Right cardiac atrium (tissue), 5 donors: ENCODE data around the gene IQGAP3. TPM values are rescaled to one million over a fixed set of nuclear protein-coding genes. Genes with fewer than 3 reads are reported as not detected.
A peak's percentile ranks its signal among the peaks of the same experiment; 100 is the strongest.
"Not testable (repeated sequence)": the region's sequence is repeated elsewhere in the genome, so short reads cannot be mapped to it uniquely, and the experiment has no call there.

ENCODE experiments used
- ATAC-seq, 2 donors: fragments of 200-7000 bp; cut with Tn5 transposase; one replicate each; pipeline versions ENCODE4 v1.8.0 to v1.9.1; 2020; ENCODE audit warnings: moderate library complexity in 2 of 2, mild to moderate bottlenecking in 1 of 2
- DNase-seq, 3 donors: peaks; one replicate each; pipeline ENCODE4 v3.0.0-alpha.2; 2020
- H3K27ac ChIP-seq: one replicate; pipeline ENCODE4 v1.5.1; 2013; ENCODE audit warnings: mild to moderate bottlenecking, low read length, control low read depth, moderate library complexity
- H3K27me3 ChIP-seq: one replicate; pipeline ENCODE4 v1.6.1; 2013; ENCODE audit not compliant: control insufficient read depth, insufficient read depth
- H3K4me1 ChIP-seq: one replicate; pipeline ENCODE4 v1.6.1; 2013; ENCODE audit warnings: low read length; ENCODE audit not compliant: control insufficient read depth, insufficient read depth
- H3K4me3 ChIP-seq: one replicate; pipeline ENCODE4 v1.5.1; 2013; ENCODE audit warnings: low read length, control low read depth
- H3K9me3 ChIP-seq: one replicate; pipeline ENCODE4 v1.6.1; 2013; ENCODE audit warnings: low read length; ENCODE audit not compliant: control insufficient read depth
- WGBS: extraction: QIAGEN DNeasy Blood & Tissue Kit; methylation state at CpG from one replicate; pipeline ENCODE4 v1.1.7; 2013; 5-methylcytosine and 5-hydroxymethylcytosine counted together
- intact Hi-C, 4 donors: fragments of 100-400 bp; cut with DNase I; formaldehyde crosslinking; loops; one replicate each; pipeline versions ENCODE4 v1.11.0 to v1.14.0; 2022 to 2023
- polyA plus RNA-seq: library from polyadenylated mRNA; stranded (reverse); fragments of 200-250 nt; gene quantifications from one replicate; pipeline ENCODE4 v1.2.3, GENCODE V29; 2013
- total RNA-seq, 4 donors: library from RNA; stranded (reverse); fragmentation: NEBNext Ultra II Directional; extraction: Animal tissue kit (Norgen Biotek cat#: 25700); gene quantifications; one replicate each; pipeline ENCODE4 v1.2.1, GENCODE V29; 2021
- donor health status: healthy with polysubstance abuse.
- donor health status: DM: no; HTN: yes; CAD: no.
- donor health status: DM: no; HTN: no; CAD: no.
- donor health status: DM: no; HTN: yes; CAD: no; lungs with severe emphysema.
- donor health status: DM: yes; HTN: yes; CAD: no.

The IQGAP3 gene
- total and polyA plus RNA-seq, 5 donors, result 0.06 to 0.86 (median 0.42) TPM

DNA sequence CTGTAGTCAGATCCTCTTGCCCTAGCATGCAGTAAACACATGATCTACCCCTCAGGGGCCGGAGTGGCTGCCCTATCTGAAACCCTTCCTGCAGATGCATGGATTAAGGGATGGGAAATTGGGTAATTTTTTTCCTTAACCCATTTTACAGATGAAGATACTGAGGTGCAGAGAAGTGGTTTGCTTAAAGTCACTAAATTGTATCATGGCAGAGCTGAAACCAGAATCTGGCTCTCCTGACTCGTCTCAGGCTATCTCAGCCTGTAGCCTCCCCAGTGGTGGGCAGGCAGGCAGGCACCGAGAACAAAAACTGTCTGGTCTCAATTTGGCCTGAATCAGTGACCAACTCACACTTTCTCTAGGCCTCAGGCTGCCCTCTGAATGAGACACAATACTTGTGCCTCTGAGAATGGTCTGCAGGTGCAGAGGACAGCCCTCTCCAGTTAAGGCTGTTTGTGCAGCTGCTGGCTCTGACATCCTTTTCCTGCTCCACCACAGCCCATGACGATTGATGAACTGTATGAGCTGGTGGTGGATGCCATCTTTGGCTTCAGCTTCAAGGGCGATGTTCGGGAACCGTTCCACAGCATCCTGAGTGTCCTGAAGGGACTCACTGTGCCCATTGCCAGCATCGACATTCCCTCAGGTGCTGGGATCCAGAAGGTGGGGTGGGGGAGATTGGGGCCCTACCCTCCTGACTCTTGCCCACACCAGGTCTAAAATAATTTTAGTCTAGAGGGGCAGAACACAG lies 20.7 kb upstream of the IQGAP3 start:
- Histone ChIP-seq H3K27me3 (no peaks in the 10 kb centered on the region), H3K27ac (no peak overlapping the region), H3K4me1 (peaks cover 2% of the 10 kb centered on the region), H3K4me3 (no peak overlapping the region), H3K9me3 (no peaks in the 10 kb centered on the region)
- no peak for DNase-seq
- 83% methylated on average over 8 of the region's 8 CpGs for WGBS
- intact Hi-C loops, result loop anchor here in 3 of 4 donors (5.0 to 10.0 kb wide), 3 partner anchors 108 to 136 kb away; no protein-coding TSS in a partner anchor
- no peak for ATAC-seq

DNA sequence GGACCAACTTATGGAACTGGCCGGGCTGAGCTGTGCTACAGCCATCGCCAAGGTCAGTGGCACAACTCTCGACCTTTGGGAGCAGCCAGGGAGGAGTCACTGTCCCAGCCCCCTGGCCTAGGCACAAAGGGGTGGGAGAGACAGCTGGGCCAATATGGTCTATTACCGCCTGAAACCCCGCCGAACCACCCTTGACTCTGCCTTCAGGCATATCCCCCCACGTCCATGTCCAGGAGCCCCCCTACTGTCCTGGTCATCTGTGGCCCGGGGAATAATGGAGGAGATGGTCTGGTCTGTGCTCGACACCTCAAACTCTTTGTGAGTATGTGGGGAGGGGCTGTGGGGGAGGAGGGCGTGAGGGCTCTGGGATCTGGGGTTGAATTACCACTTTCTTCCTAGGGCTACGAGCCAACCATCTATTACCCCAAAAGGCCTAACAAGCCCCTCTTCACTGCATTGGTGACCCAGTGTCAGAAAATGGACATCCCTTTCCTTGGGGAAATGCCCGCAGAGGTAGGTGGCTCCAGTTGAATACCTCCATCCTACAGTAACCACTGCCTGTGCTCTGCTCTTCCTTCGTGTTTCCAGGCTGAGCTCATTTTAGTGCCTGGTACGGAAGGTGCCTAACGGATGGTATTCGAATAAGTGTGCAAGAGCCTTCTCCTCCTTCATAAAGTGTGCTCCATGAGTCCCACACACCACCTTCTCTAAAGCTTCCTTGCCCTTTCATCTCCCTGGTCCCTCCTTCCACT lies 20.0 kb upstream of the IQGAP3 start:
- DNase-seq (no peak), ATAC-seq (no peak)
- WGBS, result 53% methylated on average over 16 of the region's 16 CpGs
- peaks cover 2% of the 10 kb centered on the region for H3K4me1 ChIP-seq
- intact Hi-C loops, result loop anchor here in 3 of 4 donors (5.0 to 10.0 kb wide), 3 partner anchors 108 to 135 kb away; no protein-coding TSS in a partner anchor
- H3K4me3 ChIP-seq, result peak overlapping the region; percentile 74
- H3K27me3 ChIP-seq, result no peaks in the 10 kb centered on the region
- peak overlapping the region; percentile 65 for H3K27ac ChIP-seq
- H3K9me3 ChIP-seq, result no peaks in the 10 kb centered on the region

DNA sequence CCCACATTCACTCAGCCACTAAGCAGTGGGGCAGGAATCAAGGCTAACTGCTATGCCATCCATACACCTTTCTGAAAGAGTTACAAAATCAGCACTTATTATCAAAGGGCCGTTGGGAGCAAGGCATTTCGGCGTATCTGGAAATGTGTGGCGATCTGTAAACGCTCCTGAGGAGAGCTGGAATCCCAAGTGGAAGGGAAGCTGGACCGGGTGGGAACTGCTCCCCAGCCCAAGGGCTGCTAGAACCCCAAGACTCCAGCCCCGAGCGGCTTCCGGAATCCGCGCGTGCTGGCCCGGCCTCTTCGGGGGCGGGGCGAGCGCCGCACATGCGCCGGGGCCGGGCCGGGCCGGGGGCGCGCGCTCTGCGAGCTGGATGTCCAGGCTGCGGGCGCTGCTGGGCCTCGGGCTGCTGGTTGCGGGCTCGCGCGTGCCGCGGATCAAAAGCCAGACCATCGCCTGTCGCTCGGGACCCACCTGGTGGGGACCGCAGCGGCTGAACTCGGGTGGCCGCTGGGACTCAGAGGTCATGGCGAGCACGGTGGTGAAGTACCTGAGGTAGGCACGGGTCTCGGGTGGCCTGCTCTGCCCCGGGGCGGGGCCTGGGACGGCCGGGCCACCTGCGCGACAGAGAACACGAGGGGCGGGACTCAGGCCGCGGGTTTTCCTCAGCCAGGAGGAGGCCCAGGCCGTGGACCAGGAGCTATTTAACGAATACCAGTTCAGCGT lies 19.2 kb upstream of the IQGAP3 start, which contains the start of gene NAXE:
NAXE (plus strand) TSS at position 345 of the 726 bp plus-strand sequence; CDS start at position 374, 29 bp downstream.
- DNase-seq, result peak; percentile 75 to 90 (median 90)
- no peaks in the 10 kb centered on the region for H3K27me3 ChIP-seq
- H3K4me3 ChIP-seq, result peak within 1 kb of the TSS; percentile 74
- intact Hi-C loops, result loop anchor here in 3 of 4 donors (5.0 to 10.0 kb wide), 3 partner anchors 107 to 134 kb away; no protein-coding TSS in a partner anchor
- H3K9me3 ChIP-seq, result no peaks in the 10 kb centered on the region
- H3K27ac ChIP-seq, result peak within 1 kb of the TSS; percentile 85
- peak; percentile 95 to 96 for ATAC-seq
- under 1% methylated on average over 60 of the region's 60 CpGs for WGBS
- peaks cover 2% of the 10 kb centered on the region for H3K4me1 ChIP-seq

- no peak for ATAC-seq
- H3K9me3 ChIP-seq, result no peaks in the 10 kb centered on the region
- peaks cover 2% of the 10 kb centered on the region for H3K4me1 ChIP-seq
- intact Hi-C loops, result loop anchor here in 3 of 4 donors (5.0 to 10.0 kb wide), 3 partner anchors 106 to 134 kb away; no protein-coding TSS in a partner anchor
- 23% methylated on average over 6 of the region's 6 CpGs for WGBS
- DNase-seq, result no peak
- H3K4me3 ChIP-seq, result peak overlapping the region; percentile 74
- peak overlapping the region; percentile 85 for H3K27ac ChIP-seq
- no peaks in the 10 kb centered on the region for H3K27me3 ChIP-seq
Measured at GRCh38 chr1:156591181-156591431, 18.7 kb upstream of the IQGAP3 start.

GRCh38 chr1:156590326-156591180 lies 18.2 kb upstream of the IQGAP3 start:
- ATAC-seq (no peak), DNase-seq (no peak)
- peaks cover 2% of the 10 kb centered on the region for H3K4me1 ChIP-seq
- H3K4me3 ChIP-seq, result no peak overlapping the region
- 87% methylated on average over 10 of the region's 10 CpGs for WGBS
- intact Hi-C loops, result loop anchor here in 3 of 4 donors (5.0 to 10.0 kb wide), 3 partner anchors 106 to 133 kb away; no protein-coding TSS in a partner anchor
- no peak overlapping the region for H3K27ac ChIP-seq
- no peaks in the 10 kb centered on the region for H3K9me3 ChIP-seq
- H3K27me3 ChIP-seq, result no peaks in the 10 kb centered on the region

GRCh38 chr1:156589546-156589945 lies 17.2 kb upstream of the IQGAP3 start:
- H3K9me3 ChIP-seq, result no peaks in the 10 kb centered on the region
- ATAC-seq, result no peak
- WGBS, result 45% methylated on average over 5 of the region's 5 CpGs
- intact Hi-C loops, result no loop called here
- H3K27ac ChIP-seq, result no peak overlapping the region
- H3K4me1 ChIP-seq, result peaks cover 2% of the 10 kb centered on the region
- no peak for DNase-seq
- H3K4me3 ChIP-seq, result no peak overlapping the region
- H3K27me3 ChIP-seq, result no peaks in the 10 kb centered on the region

DNA sequence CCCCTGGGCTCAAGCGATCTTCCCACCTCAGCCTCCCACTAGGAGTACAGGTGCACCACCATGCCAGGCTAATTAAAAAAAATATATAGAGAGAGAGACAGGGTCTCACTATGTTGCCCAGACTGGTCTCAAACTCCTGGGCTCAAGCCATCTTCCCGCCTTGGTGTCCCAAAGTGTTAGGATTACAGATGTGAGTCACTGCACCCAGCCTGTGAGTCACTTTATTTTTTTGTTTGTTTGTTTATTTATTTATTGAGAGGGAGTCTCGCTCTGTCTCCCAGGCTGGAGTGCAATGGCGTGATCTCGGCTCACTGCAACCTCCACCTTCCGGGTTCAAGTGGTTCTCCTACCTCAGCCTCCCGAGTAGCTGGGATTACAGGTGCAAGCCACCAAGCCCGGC lies 15.6 kb upstream of the IQGAP3 start:
- intact Hi-C loops, H3K27me3 ChIP-seq, H3K4me1 ChIP-seq, ATAC-seq, H3K9me3 ChIP-seq, DNase-seq, H3K27ac ChIP-seq, H3K4me3 ChIP-seq: not testable (repeated sequence)
- 87% methylated on average over 8 of the region's 8 CpGs for WGBS

GRCh38 chr1:156586892-156587477 lies 14.6 kb upstream of the IQGAP3 start:
- 92% methylated on average over 3 of the region's 3 CpGs for WGBS
- H3K9me3 ChIP-seq, result no peaks in the 10 kb centered on the region
- DNase-seq, result no peak
- ATAC-seq, result no peak
- no peaks in the 10 kb centered on the region for H3K27me3 ChIP-seq
- intact Hi-C loops, result no loop called here
- H3K4me1 ChIP-seq, result no peaks in the 10 kb centered on the region
- H3K27ac ChIP-seq, result no peak overlapping the region
- H3K4me3 ChIP-seq, result no peak overlapping the region

DNA sequence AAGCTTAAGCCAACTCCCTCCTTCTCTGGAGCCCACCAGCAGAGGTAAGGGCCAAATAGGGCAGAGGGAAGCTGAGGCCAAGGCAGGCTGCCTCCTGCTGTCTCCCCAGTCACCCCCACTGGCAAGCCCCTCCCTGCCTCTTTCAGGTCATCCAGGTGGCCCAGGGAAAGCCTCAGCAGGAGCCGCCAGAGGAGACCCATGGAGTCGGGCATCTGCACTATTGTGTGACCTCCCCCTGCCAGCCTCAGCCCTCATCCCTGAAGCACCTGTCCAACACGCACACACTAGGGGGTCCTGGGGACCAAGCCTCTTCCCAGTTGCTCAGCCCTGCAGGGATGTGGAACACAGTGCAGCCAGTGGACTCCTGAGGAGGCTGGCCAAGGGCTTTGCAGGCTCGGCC lies 14.0 kb upstream of the IQGAP3 start:
- Histone ChIP-seq H3K27ac (no peak overlapping the region), H3K9me3 (no peaks in the 10 kb centered on the region), H3K4me3 (no peak overlapping the region), H3K4me1 (no peaks in the 10 kb centered on the region), H3K27me3 (no peaks in the 10 kb centered on the region)
- WGBS, result 71% methylated on average over 4 of the region's 4 CpGs
- intact Hi-C loops, result no loop called here
- ATAC-seq (no peak), DNase-seq (no peak)

GRCh38 chr1:156584813-156585212 lies 12.4 kb upstream of the IQGAP3 start:
- WGBS, result 45% methylated on average over 11 of the region's 11 CpGs
- no peak for ATAC-seq

More at GRCh38 chr1:156584813-156585212, 12.4 kb upstream of the IQGAP3 start:
- Histone ChIP-seq H3K4me3 (no peak overlapping the region), H3K4me1 (no peaks in the 10 kb centered on the region), H3K27me3 (no peaks in the 10 kb centered on the region), H3K9me3 (no peaks in the 10 kb centered on the region), H3K27ac (no peak overlapping the region)
- no peak for DNase-seq
- intact Hi-C loops, result no loop called here
